ENCODE measurements around the gene CLINT1.
A peak's percentile ranks its signal among the peaks of the same experiment; 100 is the strongest.
"Not testable (repeated sequence)": the region's sequence is repeated elsewhere in the genome, so short reads cannot be mapped to it uniquely, and the experiment has no call there.

CLINT1 gene

DNA sequence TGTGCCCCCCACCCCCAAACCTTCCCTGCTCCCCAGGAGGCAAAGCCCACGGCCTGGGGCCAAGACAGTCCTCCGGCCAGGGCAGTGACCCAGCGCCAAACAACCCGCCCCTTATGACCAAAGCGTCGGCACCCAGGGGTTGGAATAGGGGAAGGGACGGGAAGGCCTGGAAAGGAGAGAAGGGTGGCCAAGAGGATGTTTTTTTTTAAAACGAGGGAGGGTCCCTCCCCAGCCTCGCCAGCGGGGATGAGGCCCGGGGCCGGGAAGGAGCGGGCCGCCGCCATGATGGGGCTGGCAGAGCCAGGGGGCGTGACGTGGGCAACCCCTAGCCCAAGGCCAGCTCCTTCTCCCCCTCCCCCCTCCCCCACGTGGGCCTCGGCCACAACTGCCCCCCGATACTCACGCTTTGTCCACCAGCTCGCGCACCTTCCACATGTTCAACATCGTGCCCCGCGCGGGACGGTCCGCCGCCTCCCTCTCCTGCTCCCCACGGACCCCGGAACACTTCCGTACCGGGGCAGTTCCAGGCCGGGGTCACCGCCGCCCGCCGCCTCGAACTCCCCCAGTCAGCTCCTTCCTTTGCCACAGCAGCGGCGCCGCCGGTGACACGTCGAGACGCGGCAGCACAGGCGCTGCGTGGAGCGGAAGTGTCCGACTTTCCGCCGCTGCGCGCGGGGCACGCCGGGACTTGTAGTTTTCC lies at the start of gene CLINT1:
CLINT1 (minus strand) TSS at position 619 of the 700 bp plus-strand sequence; CDS start at position 444, 175 bp downstream.
- DNase-seq: peak; percentile 63

- DNase-seq: no peak
Observed at GRCh38 chr5:157908459-157908858, 49.5 kb upstream of the CLINT1 start.

DNA sequence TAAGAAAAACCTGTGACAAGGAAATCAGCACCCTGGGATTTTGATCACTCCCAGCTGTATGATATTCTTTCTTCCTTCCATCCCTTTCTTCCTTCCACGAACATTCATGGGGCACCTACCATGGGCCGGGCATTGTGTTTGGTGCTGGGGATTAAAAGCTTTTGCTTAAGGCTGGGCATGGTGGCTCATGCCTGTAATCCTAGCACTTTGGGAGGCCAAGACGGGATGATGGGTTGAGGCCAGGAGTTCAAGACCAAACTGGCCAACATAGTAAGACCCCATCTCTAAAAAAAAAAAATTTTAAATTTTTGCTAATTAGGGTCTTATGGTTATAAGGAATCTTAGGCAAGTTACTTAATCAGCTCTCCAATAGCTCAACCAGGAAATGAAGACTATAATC lies 48.5 kb upstream of the CLINT1 start:
- DNase-seq: no peak

DNA sequence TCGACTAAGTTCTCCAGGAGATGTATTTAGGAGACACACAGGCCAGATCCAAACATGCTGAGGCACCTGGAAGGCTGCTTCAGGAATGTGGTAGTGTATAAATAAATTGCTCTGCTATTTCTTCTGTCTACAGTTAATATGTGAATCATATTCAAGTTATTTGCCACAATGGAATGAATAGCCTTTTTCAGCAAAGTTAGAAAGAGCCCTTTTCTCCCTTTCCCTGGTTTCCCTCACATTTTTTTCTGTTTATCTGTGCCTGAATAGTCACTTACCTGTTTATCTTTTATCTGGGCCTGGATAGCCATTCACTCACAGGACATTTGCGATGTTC lies 44.1 kb upstream of the CLINT1 start:
- no peak for DNase-seq

GRCh38 chr5:157902449-157903116 lies 43.6 kb upstream of the CLINT1 start:
- DNase-seq: no peak

- DNase-seq: peak; percentile 18
Observed at GRCh38 chr5:157900644-157901043, 41.7 kb upstream of the CLINT1 start.

GRCh38 chr5:157893611-157894010 lies 34.7 kb upstream of the CLINT1 start:
- DNase-seq: no peak

DNA sequence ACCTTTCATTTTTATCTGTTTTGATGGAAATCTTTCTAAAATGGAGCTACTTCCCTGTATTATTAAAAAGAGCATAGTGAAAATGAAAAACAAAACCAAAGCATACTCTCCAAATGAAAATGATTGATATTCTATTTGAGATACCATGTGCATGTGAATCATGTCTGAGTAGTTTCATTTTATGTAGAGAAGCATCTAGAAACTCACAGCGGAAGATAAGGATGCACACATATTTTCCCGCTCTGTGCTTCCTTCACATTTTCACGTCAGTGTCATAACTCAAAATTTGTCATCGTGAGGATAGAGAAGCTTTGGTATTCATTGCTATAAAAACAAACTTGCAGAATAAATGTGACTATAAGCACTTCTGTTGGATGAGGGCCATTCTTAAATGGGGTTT lies 34.0 kb upstream of the CLINT1 start:
- no peak for DNase-seq

- no peak for DNase-seq
Observed at GRCh38 chr5:157890836-157891597, 32.1 kb upstream of the CLINT1 start.

GRCh38 chr5:157888814-157889532 lies 30.0 kb upstream of the CLINT1 start:
- peak; percentile 9 for DNase-seq

GRCh38 chr5:157886796-157887380 lies 27.9 kb upstream of the CLINT1 start:
- DNase-seq: no peak

DNA sequence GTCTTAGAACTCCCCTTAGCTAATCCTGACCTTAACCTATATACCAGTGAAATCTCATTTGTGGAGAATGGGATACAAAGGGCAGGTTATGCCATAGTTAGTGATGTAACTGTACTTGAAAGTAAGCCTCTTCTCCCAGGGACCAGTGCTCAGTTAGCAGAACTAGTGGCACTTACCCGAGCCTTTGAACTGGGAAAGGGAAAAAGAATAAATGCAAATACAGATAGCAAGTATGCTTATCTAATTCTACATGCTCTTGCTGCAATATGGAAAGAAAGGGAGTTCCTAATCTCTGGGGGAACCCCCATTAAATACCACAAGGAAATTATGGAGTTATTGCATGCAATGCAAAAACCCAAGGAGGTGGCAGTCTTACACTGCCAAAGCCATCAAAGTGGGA lies 26.1 kb upstream of the CLINT1 start:
- DNase-seq: not testable (repeated sequence)

GRCh38 chr5:157881498-157881897 lies 22.6 kb upstream of the CLINT1 start:
- DNase-seq: not testable (repeated sequence)

DNA sequence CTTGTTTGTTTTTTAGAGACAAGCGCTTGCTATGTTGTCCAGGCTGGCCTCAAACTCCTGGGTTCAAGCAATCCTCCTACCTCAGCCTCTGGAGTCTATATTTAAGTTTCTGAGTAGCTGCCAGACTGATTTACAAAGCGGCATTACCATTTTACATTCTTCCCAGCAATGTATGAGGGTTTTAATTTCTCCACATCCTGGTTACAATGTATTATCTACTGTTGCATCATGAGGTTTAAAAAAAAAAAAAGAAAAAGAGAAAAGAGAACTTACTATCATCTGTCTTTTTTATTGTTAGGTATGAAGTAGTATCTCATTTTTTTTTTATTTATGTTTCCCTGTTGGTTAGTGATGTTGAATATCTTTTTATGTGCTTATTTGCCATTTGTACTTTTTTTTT lies 18.9 kb upstream of the CLINT1 start:
- DNase-seq: no peak

DNA sequence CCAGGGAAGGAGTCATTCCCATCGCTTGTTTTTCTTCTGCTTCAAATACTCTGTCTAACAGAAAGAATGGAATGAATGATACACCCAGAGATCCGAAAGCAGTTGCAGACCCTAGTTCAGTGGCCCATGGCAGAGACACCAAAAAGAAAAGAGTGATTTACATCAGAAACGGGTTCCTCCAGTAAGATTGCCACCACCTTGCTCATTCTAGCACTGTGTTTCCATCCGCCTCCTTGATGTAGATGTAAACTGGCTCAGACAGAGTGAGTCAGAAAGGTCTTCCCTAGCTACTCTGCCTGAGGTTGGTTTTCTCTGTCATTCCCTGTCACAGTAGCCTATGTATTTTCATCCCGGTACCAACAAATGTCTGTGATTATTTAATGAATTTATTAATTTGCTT lies 15.9 kb upstream of the CLINT1 start:
- no peak for DNase-seq

DNA sequence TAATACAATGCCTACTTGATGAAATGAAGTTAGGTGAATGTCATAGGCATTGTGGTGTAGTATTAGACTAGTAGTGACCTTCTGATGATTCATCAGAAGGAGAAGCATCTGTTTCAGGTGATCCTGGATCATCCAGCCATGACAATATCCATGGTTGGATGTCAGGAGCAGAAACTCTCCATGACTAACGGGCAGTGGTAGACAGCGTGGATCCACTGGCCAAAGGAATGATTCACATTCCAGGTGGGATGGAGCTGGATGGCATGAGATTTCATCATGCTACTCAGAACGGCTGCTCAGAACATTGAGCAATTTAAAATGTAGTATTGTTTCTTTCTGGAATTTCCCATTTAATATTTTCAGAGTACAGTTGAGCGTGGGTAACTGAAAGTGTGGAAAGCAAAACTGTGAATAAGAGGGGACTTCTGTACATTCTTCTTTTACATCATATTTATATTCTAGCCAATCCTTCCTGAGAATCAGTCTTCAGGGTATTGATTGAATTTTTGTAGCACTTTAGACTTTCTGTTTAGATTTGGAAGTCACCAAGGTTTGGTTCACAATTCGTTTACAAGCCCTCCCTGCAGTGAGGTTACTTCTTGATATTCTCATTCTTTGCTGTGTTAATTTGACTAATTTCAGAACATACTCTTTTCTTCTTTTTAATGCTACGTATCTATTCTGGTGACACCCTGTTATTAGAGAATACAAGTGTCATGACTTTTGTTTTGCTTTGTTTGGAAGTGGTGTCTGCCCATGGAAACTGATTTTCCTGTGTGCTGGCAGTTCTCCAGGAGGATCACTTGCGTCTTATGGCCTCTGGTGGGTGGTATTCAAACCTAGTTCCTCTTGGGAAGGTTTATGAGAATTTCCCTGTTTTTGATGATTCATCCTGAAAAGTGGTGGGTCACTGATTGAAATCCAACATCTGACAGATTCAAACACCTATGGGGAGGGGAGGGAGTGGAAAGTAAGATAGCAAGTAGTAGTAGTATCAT lies 12.2 kb upstream of the CLINT1 start:
- DNase-seq: no peak

DNA sequence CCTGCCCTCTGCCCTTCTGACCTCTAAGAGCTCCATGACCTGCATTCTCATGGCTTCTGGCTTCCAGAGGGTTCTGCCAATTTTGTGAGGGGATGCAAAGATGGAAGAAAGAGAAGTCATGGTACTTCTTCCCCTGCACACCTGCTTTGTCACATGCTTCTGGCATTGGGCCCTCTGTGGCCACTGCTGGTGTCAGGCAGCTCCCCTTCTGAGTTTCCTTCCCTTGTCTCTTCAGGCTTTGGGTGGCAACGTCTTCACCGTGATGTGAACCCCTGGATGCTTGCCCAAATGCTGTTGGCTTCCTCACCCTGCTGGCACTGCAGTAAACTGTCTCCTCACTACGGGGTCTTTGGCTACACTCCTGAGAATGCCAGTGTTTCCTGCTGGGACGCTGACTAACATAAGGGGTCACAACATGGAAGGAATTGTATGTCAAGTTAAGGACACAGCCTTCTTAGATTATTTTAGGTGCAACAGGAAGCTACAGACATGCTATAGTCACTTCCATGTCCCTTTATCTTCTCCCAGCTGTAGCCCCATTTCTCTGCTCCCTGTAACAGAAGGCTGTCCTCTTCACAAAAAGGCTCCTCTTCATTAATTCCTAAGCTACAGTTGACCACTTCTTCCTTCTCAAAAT lies 8.9 kb upstream of the CLINT1 start:
- no peak for DNase-seq

DNA sequence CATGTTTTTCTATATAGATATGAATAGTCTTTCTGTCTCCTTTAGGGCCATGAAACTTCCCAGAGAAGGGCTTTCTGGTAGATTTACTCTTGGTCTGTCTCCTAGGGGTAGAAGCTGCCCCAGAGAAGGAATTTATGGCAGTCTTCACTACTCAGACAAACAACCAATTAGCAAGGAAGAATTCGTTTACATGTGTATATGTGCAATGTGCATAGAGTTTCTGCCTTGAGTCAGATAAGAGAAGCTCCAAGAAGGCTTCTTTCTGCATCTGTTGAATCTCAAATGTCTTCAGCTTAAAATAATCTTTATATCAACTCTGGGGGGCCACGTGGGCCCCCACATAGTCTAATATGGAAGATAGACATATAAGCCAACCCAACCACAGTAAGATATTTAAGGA lies 7.6 kb upstream of the CLINT1 start:
- DNase-seq: no peak

GRCh38 chr5:157865781-157866180 lies 6.8 kb upstream of the CLINT1 start:
- DNase-seq: no peak

- DNase-seq: no peak
Observed at GRCh38 chr5:157864067-157864466, 5.1 kb upstream of the CLINT1 start.

DNA sequence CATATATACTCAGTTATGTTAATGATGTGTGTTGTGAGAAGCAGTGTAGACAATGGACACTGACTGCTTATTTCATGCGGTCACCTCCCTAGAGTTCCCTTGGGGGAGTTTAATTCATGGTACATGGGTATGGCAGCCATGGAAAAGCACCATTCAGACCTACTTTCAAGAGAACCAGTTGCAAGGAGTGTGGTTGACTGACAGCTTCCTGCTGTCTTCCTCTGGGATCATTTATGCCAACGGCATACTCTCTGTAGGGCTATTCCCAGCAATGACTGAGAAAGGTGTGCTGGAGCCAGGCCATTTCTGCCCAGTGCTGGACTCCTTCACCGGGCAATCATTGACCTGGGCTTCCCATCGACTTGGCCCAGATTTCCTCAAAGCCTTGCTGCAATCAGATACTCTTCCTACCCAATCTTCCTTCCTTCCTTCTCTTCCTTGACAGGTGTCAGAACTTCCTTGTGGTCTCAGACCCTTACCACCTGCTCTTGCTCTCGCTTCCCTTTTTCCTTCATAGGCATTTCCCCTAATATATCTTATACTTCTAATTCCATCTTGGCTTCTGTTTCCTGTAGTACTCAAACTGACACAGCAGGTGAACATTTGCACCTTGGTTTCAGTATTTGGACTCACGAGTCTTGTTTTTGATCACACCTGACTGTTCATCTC lies 3.4 kb upstream of the CLINT1 start:
- no peak for DNase-seq
